ENCODE measurements around the gene ZNF732. TPM values are rescaled to one million over a fixed set of nuclear protein-coding genes. Genes with fewer than 3 reads are reported as not detected.
A peak's percentile ranks its signal among the peaks of the same experiment; 100 is the strongest.

The ZNF732 gene
- total RNA-seq (1 to 10 TPM; 1.4 to 2.5 TPM), polyA plus RNA-seq (ENCODE audit: insufficient read length in 2 of 2) (1 to 10 TPM in 1 of 2 donors, under 1 TPM in 1; 0.95 to 1.3 TPM)
- long read RNA-seq, donor 1 = 0 reads
- long read RNA-seq, donor 2 = 0 reads
- long read RNA-seq, donor 3, partial matches to known transcripts = 0 of 1 reads
- long read RNA-seq, donor 3, other reads (novel, unspliced or antisense) = 0 of 1 reads
- long read RNA-seq, donor 4 = 0 reads

DNA sequence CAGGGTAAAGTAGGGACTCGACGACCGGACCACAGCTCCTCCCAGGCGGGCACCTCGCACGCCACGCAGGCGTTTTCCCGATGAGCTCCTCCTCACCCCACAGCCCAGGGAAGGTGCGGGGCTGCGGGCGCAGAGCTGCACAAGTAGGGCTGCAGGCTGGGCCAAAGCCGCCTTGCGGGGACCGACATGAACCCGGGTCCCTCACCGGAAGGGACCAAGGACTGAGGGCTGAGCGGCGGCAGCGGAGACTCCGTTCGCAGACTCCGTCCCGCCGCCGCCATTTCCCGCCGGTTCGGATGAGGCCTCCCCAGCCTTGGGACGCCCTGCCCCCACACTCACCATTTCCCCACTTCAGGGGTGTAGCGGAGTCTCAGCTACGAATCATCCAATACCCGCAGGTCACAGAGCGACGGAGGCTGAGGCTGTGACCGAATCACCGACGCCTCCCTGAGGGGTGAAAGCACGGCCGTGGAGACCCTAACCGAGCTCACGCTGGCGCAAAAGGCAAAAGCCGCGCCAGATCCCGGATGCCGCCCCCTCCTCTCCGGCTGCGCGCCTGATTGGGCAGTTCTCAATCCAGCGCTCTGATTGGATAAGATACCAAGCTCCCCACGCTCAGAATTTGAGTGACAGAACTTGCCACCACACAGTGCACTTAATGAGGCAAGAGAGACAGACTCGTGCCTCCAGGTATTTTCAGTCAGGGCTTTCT lies at the start of gene ZNF732:
Gene ZNF732 (minus strand): TSS at position 506 of the 712 bp plus-strand sequence. CDS start 164 bp downstream, at position 342.
- no peak within 1 kb of the TSS for H3K27ac ChIP-seq (ENCODE audit: low read depth, low read length)

GRCh38 chr4:340011-340410 lies 34.7 kb upstream of the ZNF732 start:
- H3K9me3 ChIP-seq (ENCODE audit: control insufficient read depth, insufficient read depth, low read length) = peaks cover 2% of the 10 kb centered on the region
- H3K27me3 ChIP-seq (ENCODE audit: control insufficient read depth, insufficient read depth, low read length) = no peaks in the 10 kb centered on the region
- H3K27ac ChIP-seq (ENCODE audit: low read depth, low read length) = no peak overlapping the region
- 100% methylated on average over 2 of the region's 4 CpGs for WGBS (ENCODE audit: insufficient coverage)
- no peak for DNase-seq (ENCODE audit: low read depth in 4 of 6, low spot score in 6 of 6)
- peaks cover 6% of the 10 kb centered on the region for H3K36me3 ChIP-seq (ENCODE audit: control insufficient read depth, insufficient read depth, low read length)
- H3K4me1 ChIP-seq (ENCODE audit: control insufficient read depth, insufficient read depth, low read length) = peaks cover 17% of the 10 kb centered on the region
- no peak overlapping the region for H3K4me3 ChIP-seq (ENCODE audit: low read depth, low read length)

More for the DNA sequence above, at the start of gene ZNF732:
- Histone ChIP-seq H3K36me3 (ENCODE audit: control insufficient read depth, insufficient read depth, low read length) (no peaks in the 10 kb centered on the region), H3K4me3 (ENCODE audit: low read depth, low read length) (peak within 1 kb of the TSS; percentile 37), H3K9me3 (ENCODE audit: control insufficient read depth, insufficient read depth, low read length) (peaks cover 1% of the 10 kb centered on the region), H3K27me3 (ENCODE audit: control insufficient read depth, insufficient read depth, low read length) (no peaks in the 10 kb centered on the region), H3K4me1 (ENCODE audit: control insufficient read depth, insufficient read depth, low read length) (peaks cover 9% of the 10 kb centered on the region)
- WGBS (ENCODE audit: insufficient coverage) = under 1% methylated on average over 52 of the region's 53 CpGs
- DNase-seq (ENCODE audit: low read depth in 4 of 6, low spot score in 6 of 6) = peak in 5 of 6 donors; percentile 13 to 92 (median 45)

GRCh38 chr4:338759-339097 lies 33.5 kb upstream of the ZNF732 start:
- Histone ChIP-seq H3K4me1 (ENCODE audit: control insufficient read depth, insufficient read depth, low read length) (peaks cover 17% of the 10 kb centered on the region), H3K4me3 (ENCODE audit: low read depth, low read length) (peak overlapping the region; percentile 69), H3K9me3 (ENCODE audit: control insufficient read depth, insufficient read depth, low read length) (peaks cover 2% of the 10 kb centered on the region), H3K36me3 (ENCODE audit: control insufficient read depth, insufficient read depth, low read length) (peaks cover 2% of the 10 kb centered on the region), H3K27ac (ENCODE audit: low read depth, low read length) (peak overlapping the region; percentile 96), H3K27me3 (ENCODE audit: control insufficient read depth, insufficient read depth, low read length) (no peaks in the 10 kb centered on the region)
- WGBS (ENCODE audit: insufficient coverage) = 20% methylated on average over 13 of the region's 13 CpGs
- peak in 1 of 6 donors; percentile 1 for DNase-seq (ENCODE audit: low read depth in 4 of 6, low spot score in 6 of 6)

- Histone ChIP-seq H3K4me3 (ENCODE audit: low read depth, low read length) (peak overlapping the region; percentile 69), H3K36me3 (ENCODE audit: control insufficient read depth, insufficient read depth, low read length) (peaks cover 2% of the 10 kb centered on the region), H3K27ac (ENCODE audit: low read depth, low read length) (peak overlapping the region; percentile 96), H3K9me3 (ENCODE audit: control insufficient read depth, insufficient read depth, low read length) (peaks cover 2% of the 10 kb centered on the region), H3K4me1 (ENCODE audit: control insufficient read depth, insufficient read depth, low read length) (peaks cover 17% of the 10 kb centered on the region), H3K27me3 (ENCODE audit: control insufficient read depth, insufficient read depth, low read length) (no peaks in the 10 kb centered on the region)
- under 1% methylated on average over 43 of the region's 52 CpGs for WGBS (ENCODE audit: insufficient coverage)
- DNase-seq (ENCODE audit: low read depth in 4 of 6, low spot score in 6 of 6) = peak in 3 of 6 donors; percentile 11 to 74 (median 62)
Observed at GRCh38 chr4:337932-338758, 32.9 kb upstream of the ZNF732 start.

DNA sequence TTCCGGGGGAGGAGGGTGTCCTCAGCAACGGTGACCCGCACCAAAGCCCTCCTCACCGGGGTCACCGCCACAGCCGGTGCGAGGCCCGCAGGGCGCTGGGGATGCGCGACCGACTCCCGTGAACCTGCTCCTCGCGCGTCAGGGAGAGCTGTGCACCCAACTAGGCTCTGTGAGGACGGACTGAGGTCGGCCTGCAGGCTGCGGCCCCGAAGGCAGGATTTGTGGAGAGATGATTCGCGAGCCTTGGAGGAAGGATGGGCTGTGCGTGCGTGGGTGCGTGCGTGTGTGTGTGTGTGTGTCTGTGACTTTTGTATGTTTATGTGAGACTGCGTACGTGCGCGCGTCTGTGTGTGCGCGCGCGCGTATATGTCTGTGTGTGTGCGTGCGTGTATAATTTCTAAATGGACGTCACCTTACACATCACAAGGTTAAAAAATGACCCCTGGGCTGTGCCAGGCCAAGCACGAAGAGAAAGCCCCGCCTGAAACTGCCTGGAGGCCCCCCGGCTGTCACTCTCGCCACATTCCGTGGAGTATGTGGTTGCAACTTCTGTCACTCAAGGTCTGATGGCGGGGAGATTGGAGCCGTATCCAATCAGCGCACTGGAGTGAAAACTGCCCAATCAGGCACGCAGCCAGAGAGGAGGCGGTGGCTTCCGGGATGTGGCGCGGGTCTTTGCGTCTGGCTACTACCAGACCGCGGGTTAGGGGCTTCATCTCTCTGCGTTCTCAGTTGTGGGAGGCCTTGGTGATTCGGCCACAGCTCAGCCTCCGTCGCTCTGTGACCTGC lies 32.1 kb upstream of the ZNF732 start, which contains the start of gene ZNF141:
Gene ZNF141 (plus strand): TSS at position 672 of the 789 bp plus-strand sequence. CDS start 170 bp downstream, outside the sequence.
- Histone ChIP-seq H3K36me3 (ENCODE audit: control insufficient read depth, insufficient read depth, low read length) (peaks cover 4% of the 10 kb centered on the region), H3K9me3 (ENCODE audit: control insufficient read depth, insufficient read depth, low read length) (peaks cover 2% of the 10 kb centered on the region), H3K27me3 (ENCODE audit: control insufficient read depth, insufficient read depth, low read length) (no peaks in the 10 kb centered on the region), H3K27ac (ENCODE audit: low read depth, low read length) (peak within 1 kb of the TSS; percentile 96), H3K4me3 (ENCODE audit: low read depth, low read length) (peak within 1 kb of the TSS; percentile 69), H3K4me1 (ENCODE audit: control insufficient read depth, insufficient read depth, low read length) (peaks cover 17% of the 10 kb centered on the region)
- peak; percentile 94 to 99 (median 98) for DNase-seq (ENCODE audit: low read depth in 4 of 6, low spot score in 6 of 6)
- under 1% methylated on average over 46 of the region's 59 CpGs for WGBS (ENCODE audit: insufficient coverage)

- H3K27me3 ChIP-seq (ENCODE audit: control insufficient read depth, insufficient read depth, low read length) = no peaks in the 10 kb centered on the region
- peak overlapping the region; percentile 69 for H3K4me3 ChIP-seq (ENCODE audit: low read depth, low read length)
- H3K36me3 ChIP-seq (ENCODE audit: control insufficient read depth, insufficient read depth, low read length) = peaks cover 4% of the 10 kb centered on the region
- 0% methylated on average over 18 of the region's 18 CpGs for WGBS (ENCODE audit: insufficient coverage)
- peaks cover 2% of the 10 kb centered on the region for H3K9me3 ChIP-seq (ENCODE audit: control insufficient read depth, insufficient read depth, low read length)
- H3K27ac ChIP-seq (ENCODE audit: low read depth, low read length) = peak overlapping the region; percentile 96
- H3K4me1 ChIP-seq (ENCODE audit: control insufficient read depth, insufficient read depth, low read length) = peaks cover 17% of the 10 kb centered on the region
- no peak for DNase-seq (ENCODE audit: low read depth in 4 of 6, low spot score in 6 of 6)
Observed at GRCh38 chr4:336893-337142, 31.5 kb upstream of the ZNF732 start.

DNA sequence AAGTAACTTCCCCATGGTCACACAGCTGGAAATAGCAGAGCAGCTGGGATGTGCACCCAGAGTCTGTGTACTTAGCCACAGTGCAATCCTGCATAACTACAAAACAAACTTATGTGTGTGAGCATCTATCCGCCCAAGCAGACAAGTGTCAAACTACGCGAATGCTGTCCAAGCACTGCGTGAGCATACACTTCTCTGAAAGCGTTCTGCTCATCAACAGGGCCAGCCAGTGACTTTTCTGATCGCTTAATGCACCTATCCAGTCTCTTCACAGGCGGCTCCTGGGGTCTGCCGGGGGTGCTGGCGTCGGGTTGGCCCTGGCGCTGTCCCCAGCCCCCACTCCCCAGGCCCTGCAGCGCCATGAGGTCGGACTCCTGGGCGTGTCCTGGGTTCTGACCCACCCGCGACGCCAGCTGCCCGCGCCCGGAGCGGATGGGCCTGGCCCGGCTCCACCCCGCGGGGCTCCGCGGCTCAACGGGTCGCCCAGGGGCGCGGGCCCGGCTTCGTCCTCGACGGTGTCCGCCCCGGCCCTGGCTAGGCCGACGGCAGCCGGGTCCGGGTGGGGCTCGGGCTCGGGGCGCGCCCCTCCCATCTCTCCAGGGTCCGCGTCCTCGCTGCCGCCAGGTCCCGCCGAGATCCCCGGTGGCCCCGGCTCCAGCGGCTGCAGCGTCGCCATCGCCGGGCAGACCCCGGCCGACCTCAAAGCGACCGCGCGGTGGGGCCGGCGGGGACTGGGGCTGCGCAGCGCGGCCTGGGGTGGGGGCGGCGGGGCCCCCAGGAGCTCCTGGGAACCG lies 31.0 kb upstream of the ZNF732 start:
- H3K4me1 ChIP-seq (ENCODE audit: control insufficient read depth, insufficient read depth, low read length) = peaks cover 17% of the 10 kb centered on the region
- peak overlapping the region; percentile 96 for H3K27ac ChIP-seq (ENCODE audit: low read depth, low read length)
- peak overlapping the region; percentile 69 for H3K4me3 ChIP-seq (ENCODE audit: low read depth, low read length)
- no peaks in the 10 kb centered on the region for H3K9me3 ChIP-seq (ENCODE audit: control insufficient read depth, insufficient read depth, low read length)
- 6% methylated on average over 71 of the region's 71 CpGs for WGBS (ENCODE audit: insufficient coverage)
- H3K27me3 ChIP-seq (ENCODE audit: control insufficient read depth, insufficient read depth, low read length) = no peaks in the 10 kb centered on the region
- DNase-seq (ENCODE audit: low read depth in 4 of 6, low spot score in 6 of 6) = peak in 2 of 6 donors; percentile 28 to 35
- peaks cover 4% of the 10 kb centered on the region for H3K36me3 ChIP-seq (ENCODE audit: control insufficient read depth, insufficient read depth, low read length)

DNA sequence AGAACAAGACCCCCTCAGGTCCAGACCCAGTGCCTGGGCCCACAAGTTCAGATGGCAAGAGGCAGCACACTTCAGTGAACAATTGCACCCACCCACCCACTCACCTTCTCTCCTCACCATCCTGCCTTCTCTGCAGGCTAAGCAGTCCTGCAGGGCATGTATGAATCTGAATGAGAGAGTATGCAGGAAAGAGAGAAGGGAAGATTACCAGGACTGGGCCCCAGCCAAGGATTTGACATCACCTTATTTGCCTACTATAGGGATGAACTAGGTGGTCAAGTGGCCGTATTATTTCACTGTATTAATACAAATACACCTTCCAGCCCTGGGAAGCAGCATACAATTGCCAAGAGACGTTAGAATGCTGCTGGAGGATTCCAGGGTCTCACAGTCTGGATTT lies 30.2 kb upstream of the ZNF732 start:
- H3K4me3 ChIP-seq (ENCODE audit: low read depth, low read length) = no peak overlapping the region
- H3K36me3 ChIP-seq (ENCODE audit: control insufficient read depth, insufficient read depth, low read length) = peaks cover 4% of the 10 kb centered on the region
- no peaks in the 10 kb centered on the region for H3K27me3 ChIP-seq (ENCODE audit: control insufficient read depth, insufficient read depth, low read length)
- no peak overlapping the region for H3K27ac ChIP-seq (ENCODE audit: low read depth, low read length)
- H3K9me3 ChIP-seq (ENCODE audit: control insufficient read depth, insufficient read depth, low read length) = no peaks in the 10 kb centered on the region
- WGBS (ENCODE audit: insufficient coverage) = 57% methylated on average over 1 of the region's 2 CpGs
- peaks cover 17% of the 10 kb centered on the region for H3K4me1 ChIP-seq (ENCODE audit: control insufficient read depth, insufficient read depth, low read length)
- no peak for DNase-seq (ENCODE audit: low read depth in 4 of 6, low spot score in 6 of 6)
